ENCODE measurements around the gene ABHD16A. TPM values are rescaled to one million over a fixed set of nuclear protein-coding genes. Genes with fewer than 3 reads are reported as not detected.

Gene ABHD16A
- total RNA-seq, 2 donors from 2014 or later, result 49.3 to 52.8 TPM

- Histone ChIP-seq H3K4me1 (ENCODE audit: control insufficient read depth in 1 of 2, low read depth in 2 of 2) (no peaks in the 10 kb centered on the region), H3K9me3 (no peaks in the 10 kb centered on the region), H3K36me3 (peaks cover 86% of the 10 kb centered on the region), H3K27me3 (replicated peaks; ENCODE audit: insufficient read depth) (no peaks in the 10 kb centered on the region), H3K4me3 (no peak overlapping the region), H3K27ac (no peak overlapping the region)
- TF ChIP-seq CTCF (IDR thresholded peaks at IDR 0.05), result no peak
- ATAC-seq (ENCODE audit: insufficient number of reproducible peaks, low FRiP score, low read depth) (no peak), DNase-seq (ENCODE audit: low spot score) (no peak)
Measured at GRCh38 chr6:31642798-31643570, 60.1 kb downstream of the ABHD16A start.

GRCh38 chr6:31641370-31641769 lies 61.8 kb downstream of the ABHD16A start:
- DNase-seq (ENCODE audit: low spot score), result no peak
- H3K27ac ChIP-seq, result no peak overlapping the region
- ATAC-seq (ENCODE audit: insufficient number of reproducible peaks, low FRiP score, low read depth), result no peak
- no peaks in the 10 kb centered on the region for H3K27me3 ChIP-seq (replicated peaks; ENCODE audit: insufficient read depth)
- TF ChIP-seq CTCF (IDR thresholded peaks at IDR 0.05), result no peak
- H3K36me3 ChIP-seq, result peaks cover 85% of the 10 kb centered on the region
- no peaks in the 10 kb centered on the region for H3K4me1 ChIP-seq (ENCODE audit: control insufficient read depth in 1 of 2, low read depth in 2 of 2)
- no peak overlapping the region for H3K4me3 ChIP-seq
- no peaks in the 10 kb centered on the region for H3K9me3 ChIP-seq

GRCh38 chr6:31640612-31641011 lies 62.5 kb downstream of the ABHD16A start:
- no peaks in the 10 kb centered on the region for H3K4me1 ChIP-seq (ENCODE audit: control insufficient read depth in 1 of 2, low read depth in 2 of 2)
- TF ChIP-seq CTCF (IDR thresholded peaks at IDR 0.05), result no peak
- no peak overlapping the region for H3K4me3 ChIP-seq
- peaks cover 85% of the 10 kb centered on the region for H3K36me3 ChIP-seq
- no peaks in the 10 kb centered on the region for H3K9me3 ChIP-seq
- H3K27ac ChIP-seq, result no peak overlapping the region
- ATAC-seq (ENCODE audit: insufficient number of reproducible peaks, low FRiP score, low read depth) (no peak), DNase-seq (ENCODE audit: low spot score) (no peak)
- H3K27me3 ChIP-seq (replicated peaks; ENCODE audit: insufficient read depth), result no peaks in the 10 kb centered on the region

- Histone ChIP-seq H3K27me3 (replicated peaks; ENCODE audit: insufficient read depth) (no peaks in the 10 kb centered on the region), H3K36me3 (peaks cover 85% of the 10 kb centered on the region), H3K27ac (no peak overlapping the region), H3K9me3 (no peaks in the 10 kb centered on the region), H3K4me1 (ENCODE audit: control insufficient read depth in 1 of 2, low read depth in 2 of 2) (no peaks in the 10 kb centered on the region), H3K4me3 (no peak overlapping the region)
- TF ChIP-seq CTCF (IDR thresholded peaks at IDR 0.05), result no peak
- ATAC-seq (ENCODE audit: insufficient number of reproducible peaks, low FRiP score, low read depth), result no peak
- no peak for DNase-seq (ENCODE audit: low spot score)
Measured at GRCh38 chr6:31639449-31639861, 63.7 kb downstream of the ABHD16A start.

- H3K9me3 ChIP-seq, result no peaks in the 10 kb centered on the region
- ATAC-seq (ENCODE audit: insufficient number of reproducible peaks, low FRiP score, low read depth) (no peak), DNase-seq (ENCODE audit: low spot score) (no peak)
- no peaks in the 10 kb centered on the region for H3K27me3 ChIP-seq (replicated peaks; ENCODE audit: insufficient read depth)
- H3K36me3 ChIP-seq, result peaks cover 85% of the 10 kb centered on the region
- no peak for TF ChIP-seq CTCF (IDR thresholded peaks at IDR 0.05)
- no peaks in the 10 kb centered on the region for H3K4me1 ChIP-seq (ENCODE audit: control insufficient read depth in 1 of 2, low read depth in 2 of 2)
- no peak overlapping the region for H3K4me3 ChIP-seq
- no peak overlapping the region for H3K27ac ChIP-seq
Measured at GRCh38 chr6:31639043-31639442, 64.1 kb downstream of the ABHD16A start.

Other genes starting within 250 kb of the ABHD16A start
- gene MICB, start 205.2 kb downstream of the ABHD16A start, total RNA-seq, result 1 to 10 TPM; 4.1 to 6.6 TPM
- gene MCCD1, start 174.4 kb downstream of the ABHD16A start, total RNA-seq, result not detected
- gene DDX39B, start 161.3 kb downstream of the ABHD16A start, total RNA-seq, result 100 to 1,000 TPM; 198 to 217 TPM
- gene ATP6V1G2, start 156.7 kb downstream of the ABHD16A start, total RNA-seq, result under 1 TPM; 0.78 to 0.95 TPM
- 10 to 100 TPM; 23.8 to 24.2 TPM for gene NFKBIL1, start 155.7 kb downstream of the ABHD16A start, total RNA-seq
- not detected for gene LTA, start 131.0 kb downstream of the ABHD16A start, total RNA-seq
- gene TNF, start 127.8 kb downstream of the ABHD16A start, total RNA-seq, result 1 to 10 TPM in 1 of 2 donors, under 1 TPM in 1; 0.71 to 3.2 TPM
- not detected for gene LTB, start 120.9 kb downstream of the ABHD16A start, total RNA-seq
- gene LST1, start 117.0 kb downstream of the ABHD16A start, total RNA-seq, result 10 to 100 TPM in 1 of 2 donors, 1 to 10 TPM in 1; 4.9 to 37.9 TPM
- not detected for gene NCR3, start 110.3 kb downstream of the ABHD16A start, total RNA-seq
- 10 to 100 TPM; 21.5 to 39.6 TPM for gene AIF1, start 88.1 kb downstream of the ABHD16A start, total RNA-seq
- 100 to 1,000 TPM in 1 of 2 donors, 10 to 100 TPM in 1; 94.2 to 130 TPM for gene PRRC2A, start 82.6 kb downstream of the ABHD16A start, total RNA-seq
- 100 to 1,000 TPM; 154 to 182 TPM for gene BAG6, start 50.7 kb downstream of the ABHD16A start, total RNA-seq
- gene APOM, start 47.4 kb downstream of the ABHD16A start, total RNA-seq, result 1 to 10 TPM in 1 of 2 donors, not detected in 1; 2.2 TPM
- gene C6orf47, start 42.5 kb downstream of the ABHD16A start, total RNA-seq, result 10 to 100 TPM; 23.7 to 40.1 TPM
- gene GPANK1, start 38.3 kb downstream of the ABHD16A start, total RNA-seq, result 10 to 100 TPM; 15.0 to 19.2 TPM
- gene CSNK2B, start 37.2 kb downstream of the ABHD16A start, total RNA-seq, result 100 to 1,000 TPM; 175 to 202 TPM
- 10 to 100 TPM in 1 of 2 donors, 1 to 10 TPM in 1; 9.6 to 24.3 TPM for gene LY6G5B, start 33.3 kb downstream of the ABHD16A start, total RNA-seq
- gene LY6G5C, start 22.3 kb downstream of the ABHD16A start, total RNA-seq, result not detected
- not detected for gene LY6G6F, start 3.5 kb upstream of the ABHD16A start, total RNA-seq
- not detected for gene LY6G6D, start 12.0 kb upstream of the ABHD16A start, total RNA-seq
- gene LY6G6C, start 18.4 kb upstream of the ABHD16A start, total RNA-seq, result not detected
- not detected for gene MPIG6B, start 20.0 kb upstream of the ABHD16A start, total RNA-seq
- gene DDAH2, start 26.0 kb upstream of the ABHD16A start, total RNA-seq, result 100 to 1,000 TPM; 136 TPM
- 100 to 1,000 TPM; 222 to 251 TPM for gene CLIC1, start 33.2 kb upstream of the ABHD16A start, total RNA-seq
- 10 to 100 TPM in 1 of 2 donors, 1 to 10 TPM in 1; 5.7 to 10.5 TPM for gene MSH5, start 36.7 kb upstream of the ABHD16A start, total RNA-seq
- gene SAPCD1, start 59.3 kb upstream of the ABHD16A start, total RNA-seq, result 10 to 100 TPM in 1 of 2 donors, not detected in 1; 13.3 TPM
- gene VWA7, start 74.0 kb upstream of the ABHD16A start, total RNA-seq, result under 1 TPM; 0.68 to 0.78 TPM
- 10 to 100 TPM; 24.8 to 46.8 TPM for gene VARS1, start 92.4 kb upstream of the ABHD16A start, total RNA-seq
- 10 to 100 TPM; 21.2 to 40.1 TPM for gene LSM2, start 103.6 kb upstream of the ABHD16A start, total RNA-seq
- gene HSPA1L, start 112.0 kb upstream of the ABHD16A start, total RNA-seq, result 1 to 10 TPM; 1.1 to 1.2 TPM
- gene HSPA1A, start 112.2 kb upstream of the ABHD16A start, total RNA-seq, result 100 to 1,000 TPM; 240 to 354 TPM
- 100 to 1,000 TPM; 178 to 262 TPM for gene HSPA1B, start 124.4 kb upstream of the ABHD16A start, total RNA-seq
- gene NEU1, start 159.5 kb upstream of the ABHD16A start, total RNA-seq, result 10 to 100 TPM; 26.0 to 35.2 TPM
- gene SLC44A4, start 175.7 kb upstream of the ABHD16A start, total RNA-seq, result 1 to 10 TPM in 1 of 2 donors, not detected in 1; 5.8 TPM
- gene EHMT2, start 194.4 kb upstream of the ABHD16A start, total RNA-seq, result 10 to 100 TPM; 19.5 to 33.2 TPM
- 1 to 10 TPM in 1 of 2 donors, not detected in 1; 1.6 TPM for gene ZBTB12, start 198.8 kb upstream of the ABHD16A start, total RNA-seq
- gene C2, start 224.4 kb upstream of the ABHD16A start, total RNA-seq, result 10 to 100 TPM; 13.8 to 40.2 TPM
- gene CFB, start 242.8 kb upstream of the ABHD16A start, total RNA-seq, result 100 to 1,000 TPM in 1 of 2 donors, 10 to 100 TPM in 1; 55.2 to 142 TPM

All from thoracic aorta (tissue), 2 donors.